PC-3 (cell line): Measurements from ENCODE around the gene EHMT1. TPM values are rescaled to one million over a fixed set of nuclear protein-coding genes. Genes with fewer than 3 reads are reported as not detected.

Experiments used
- ATAC-seq: fragments of 200-7000 bp; cut with Tn5 transposase; 2 replicates; pipeline ENCODE4 v1.9.1; 2020; ENCODE audit warnings: mild to moderate bottlenecking, moderate library complexity
- BruUV-seq: library from RNA; stranded (reverse); fragments of 400-500 nt; replicated peaks from 2 replicates; lab custom pipeline; 2021; lab: Mats Ljungman, UMichigan
- CTCF ChIA-PET: fragments of 300-600 bp; sonication (Branson Sonifier 250); formaldehyde crosslinking; loops from one replicate; lab custom pipeline; 2022; ENCODE audit warnings: antibody characterized with exemption; lab: Charles Lee
- POLR2A ChIA-PET: fragments of 300-600 bp; sonication (Branson Sonifier 250); formaldehyde crosslinking; loops from one replicate; lab custom pipeline; 2022; ENCODE audit warnings: antibody characterized with exemption; ENCODE audit not compliant: unreplicated experiment; lab: Charles Lee
- DNase-seq: peaks from one replicate; pipeline ENCODE4 v3.0.0-alpha.2; 2015
- H2AFZ ChIP-seq: fragments of 300-600 bp; sonication (generic); 2 replicates; pipeline ENCODE4 v1.6.0; 2016; ENCODE audit warnings: antibody characterized with exemption, low read length
- H3F3A ChIP-seq: fragments of 300-600 bp; sonication (generic); one replicate; pipeline ENCODE4 v1.6.0; 2017; ENCODE audit warnings: antibody characterized with exemption, low read length, control low read depth, mild to moderate bottlenecking; ENCODE audit not compliant: unreplicated experiment
- H3K27ac ChIP-seq: fragments of 300-600 bp; sonication (generic); 2 replicates; pipeline ENCODE4 v1.5.1; 2016; ENCODE audit warnings: mild to moderate bottlenecking, low read length
- H3K27me3 ChIP-seq: fragments of 300-600 bp; sonication (generic); 2 replicates; pipeline ENCODE4 v1.6.1; 2016; ENCODE audit warnings: low read length, mixed read lengths
- H3K36me3 ChIP-seq: fragments of 300-600 bp; sonication (generic); 2 replicates; pipeline ENCODE4 v1.6.1; 2016; ENCODE audit warnings: low read depth, mixed run types, low read length, mixed read lengths
- H3K4me1 ChIP-seq: fragments of 300-600 bp; sonication (generic); 2 replicates; pipeline ENCODE4 v1.5.1; 2016; ENCODE audit warnings: low read length; ENCODE audit not compliant: insufficient read depth
- H3K4me2 ChIP-seq: fragments of 300-600 bp; sonication (generic); 2 replicates; pipeline ENCODE4 v1.6.0; 2016; ENCODE audit warnings: low read length
- H3K4me3 ChIP-seq: fragments of 300-600 bp; sonication (generic); 2 replicates; pipeline ENCODE4 v1.5.1; 2016; ENCODE audit warnings: mild to moderate bottlenecking, low read length, mixed read lengths
- H3K79me2 ChIP-seq: fragments of 300-600 bp; sonication (generic); 2 replicates; pipeline ENCODE4 v1.6.1; 2017; ENCODE audit warnings: low read length, mixed read lengths
- H3K9ac ChIP-seq: fragments of 300-600 bp; sonication (generic); 2 replicates; pipeline ENCODE4 v1.6.0; 2016; ENCODE audit warnings: mild to moderate bottlenecking, low read length
- H3K9me2 ChIP-seq: fragments of 300-600 bp; sonication (generic); replicated peaks from 2 replicates; pipeline ENCODE4 v1.6.1; 2016; ENCODE audit warnings: mixed run types, low read length, mixed read lengths
- H3K9me3 ChIP-seq: fragments of 300-600 bp; sonication (generic); 2 replicates; pipeline ENCODE4 v1.6.1; 2016; ENCODE audit warnings: low read length, mixed read lengths
- H4K20me1 ChIP-seq: fragments of 300-600 bp; sonication (generic); 2 replicates; pipeline ENCODE4 v1.6.1; 2016; ENCODE audit warnings: low read length, mixed read lengths
- CTCF ChIP-seq: fragments of 300-600 bp; sonication (generic); conservative IDR thresholded peaks from 2 replicates; pipeline ENCODE4 v1.5.1; 2017; ENCODE audit warnings: antibody characterized with exemption, low read depth, mild to moderate bottlenecking, low read length
- EZH2 ChIP-seq: fragments of 300-600 bp; sonication (generic); IDR thresholded peaks from one replicate; pipeline ENCODE4 v1.6.1; 2017; ENCODE audit warnings: antibody characterized with exemption, mild to moderate bottlenecking, low read length; ENCODE audit not compliant: unreplicated experiment
- EZH2phosphoT487 ChIP-seq: fragments of 300-600 bp; sonication (generic); IDR thresholded peaks from 2 replicates; pipeline ENCODE4 v1.6.1; 2018; ENCODE audit warnings: mild to moderate bottlenecking, antibody characterized with exemption, low read length, borderline replicate concordance
- intact Hi-C: fragments of 100-400 bp; cut with micrococcal nuclease; formaldehyde crosslinking; loops from 2 replicates; pipeline ENCODE4 v1.9.0; 2023
- total RNA-seq: library from RNA; depleted of rRNA; stranded (reverse); fragments of >200 nt; gene quantifications from 2 replicates; pipeline ENCODE4 v1.2.3, GENCODE V29; 2014

Gene EHMT1
- total RNA-seq, 1 experiment from 2014 or later = 42.8 TPM

GRCh38 chr9:137570566-137570965, 48.2 kb upstream of the EHMT1 start:
- no peaks in the 10 kb centered on the region for H3K27me3 ChIP-seq
- DNase-seq = no peak
- no peaks in the 10 kb centered on the region for H3K9me2 ChIP-seq
- peaks cover 10% of the 10 kb centered on the region for H3K79me2 ChIP-seq
- H4K20me1 ChIP-seq = no peaks in the 10 kb centered on the region
- H3K36me3 ChIP-seq = peaks cover 24% of the 10 kb centered on the region; the same call in 1 of the 2 replicates
- no peak overlapping the region for H2AFZ ChIP-seq
- CTCF ChIA-PET = no interaction called here
- POLR2A ChIA-PET = no interaction called here
- no peaks in the 10 kb centered on the region for H3F3A ChIP-seq
- H3K4me1 ChIP-seq = no peaks in the 10 kb centered on the region
- TF ChIP-seq EZH2phosphoT487 (no peak), CTCF (no peak), EZH2 (no peak)
- no peak overlapping the region for H3K4me2 ChIP-seq
- ATAC-seq = no peak
- intact Hi-C loops = no loop called here
- H3K9ac ChIP-seq = no peak overlapping the region
- no TSS peak for BruUV-seq
- H3K4me3 ChIP-seq = no peak overlapping the region
- no peak overlapping the region for H3K27ac ChIP-seq
- H3K9me3 ChIP-seq = no peaks in the 10 kb centered on the region

GRCh38 chr9:137574192-137574591, 44.6 kb upstream of the EHMT1 start:
- CTCF ChIA-PET = no interaction called here
- intact Hi-C loops = no loop called here
- Histone ChIP-seq H3K36me3 (peaks cover 29% of the 10 kb centered on the region; the same call in 1 of the 2 replicates), H3K27me3 (no peaks in the 10 kb centered on the region), H3K27ac (no peak overlapping the region), H2AFZ (no peak overlapping the region), H4K20me1 (0 out of 2 replicates have a peak, but pooled peaks cover 5% of the 10 kb centered on the region), H3K79me2 (peaks cover 41% of the 10 kb centered on the region), H3K4me2 (no peak overlapping the region), H3K4me3 (no peak overlapping the region), H3K9ac (no peak overlapping the region), H3K9me2 (no peaks in the 10 kb centered on the region), H3K4me1 (peaks cover 10% of the 10 kb centered on the region; the same call in 1 of the 2 replicates), H3K9me3 (no peaks in the 10 kb centered on the region), H3F3A (no peaks in the 10 kb centered on the region)
- POLR2A ChIA-PET = no interaction called here
- DNase-seq (no peak), ATAC-seq (no peak)
- BruUV-seq = no TSS peak
- no peak for TF ChIP-seq EZH2
- no peak for TF ChIP-seq CTCF
- TF ChIP-seq EZH2phosphoT487 = no peak

- peaks cover 41% of the 10 kb centered on the region for H3K79me2 ChIP-seq
- no peaks in the 10 kb centered on the region for H3K9me3 ChIP-seq
- H3K4me3 ChIP-seq = no peak overlapping the region
- no peaks in the 10 kb centered on the region for H3K9me2 ChIP-seq
- no peak overlapping the region for H3K27ac ChIP-seq
- no TSS peak for BruUV-seq
- no peak for DNase-seq
- H4K20me1 ChIP-seq = 0 out of 2 replicates have a peak, but pooled peaks cover 5% of the 10 kb centered on the region
- ATAC-seq = no peak
- peaks cover 12% of the 10 kb centered on the region; the same call in 1 of the 2 replicates for H3K4me1 ChIP-seq
- CTCF ChIA-PET = no interaction called here
- H3K4me2 ChIP-seq = no peak overlapping the region
- POLR2A ChIA-PET = no interaction called here
- TF ChIP-seq EZH2phosphoT487 = no peak
- no peak for TF ChIP-seq EZH2
- TF ChIP-seq CTCF = no peak
- H3F3A ChIP-seq = no peaks in the 10 kb centered on the region
- intact Hi-C loops = no loop called here
- H2AFZ ChIP-seq = no peak overlapping the region
- H3K9ac ChIP-seq = no peak overlapping the region
- H3K36me3 ChIP-seq = peaks cover 29% of the 10 kb centered on the region; the same call in 1 of the 2 replicates
- H3K27me3 ChIP-seq = no peaks in the 10 kb centered on the region
Observed at GRCh38 chr9:137575364-137575715, 43.5 kb upstream of the EHMT1 start.
